GM12878 (cell line): ENCODE data around the gene RUBCNL. TPM values are rescaled to one million over a fixed set of nuclear protein-coding genes. Genes with fewer than 3 reads are reported as not detected.

Experiments used
- ATF2 ChIP-seq: IDR thresholded peaks from 2 replicates; pipeline ENCODE4 v1.6.1; 2012; ENCODE audit warnings: low read length, inconsistent platforms
- ATF7 ChIP-seq: fragments of 450-650 bp; IDR thresholded peaks from 2 replicates; pipeline ENCODE4 v1.6.1; 2016; ENCODE audit warnings: low read depth, mild to moderate bottlenecking
- BCLAF1 ChIP-seq: fragments of 450-650 bp; IDR thresholded peaks from 2 replicates; pipeline ENCODE4 v1.6.1; 2017; ENCODE audit warnings: antibody characterized with exemption, mild to moderate bottlenecking, moderate library complexity
- BRCA1 ChIP-seq: IDR thresholded peaks from 2 replicates; pipeline ENCODE4 v1.6.1; 2011; ENCODE audit warnings: low read depth, low read length, improper control_type of control experiment
- CEBPB ChIP-seq, 2 experiments: fragments of 150-350 bp in 1 of 2; IDR thresholded peaks; 2 replicates each; pipeline ENCODE4 v1.6.1; 2012 to 2014; ENCODE audit warnings: low read depth in 2 of 2, low read length in 2 of 2, borderline replicate concordance in 1 of 2, inconsistent platforms in 1 of 2
- ETV6 ChIP-seq, 2 experiments: fragments of 450-650 bp in 1 of 2; IDR thresholded peaks in 1 of 2; conservative IDR thresholded peaks in 1 of 2; 2 replicates each; pipeline ENCODE4 v1.6.1; 2014; ENCODE audit warnings: antibody characterized with exemption in 1 of 2, borderline replicate concordance in 1 of 2, low read depth in 1 of 2, mild to moderate bottlenecking in 1 of 2, moderate library complexity in 1 of 2
- FOXM1 ChIP-seq: IDR thresholded peaks from 2 replicates; pipeline ENCODE4 v1.6.1; 2012; ENCODE audit warnings: low read depth, mild to moderate bottlenecking, inconsistent platforms, low read length, moderate library complexity
- IRF4 ChIP-seq: IDR thresholded peaks from 2 replicates; pipeline ENCODE4 v1.6.1; 2011; ENCODE audit warnings: low read depth, low read length
- KDM1A ChIP-seq: fragments of 200-600 bp; sonication (generic); IDR thresholded peaks from 2 replicates; pipeline ENCODE4 v1.6.1; 2016; ENCODE audit warnings: borderline replicate concordance
- KLF5 ChIP-seq: fragments of 450-650 bp; IDR thresholded peaks from 2 replicates; pipeline ENCODE4 v1.6.1; 2014; ENCODE audit warnings: mild to moderate bottlenecking; ENCODE audit not compliant: partially characterized antibody
- NBN ChIP-seq: fragments of 450-650 bp; IDR thresholded peaks from 2 replicates; pipeline ENCODE4 v1.6.1; 2016
- PAX8 ChIP-seq: fragments of 450-650 bp; IDR thresholded peaks from 2 replicates; pipeline ENCODE4 v1.6.1; 2017; ENCODE audit warnings: mild to moderate bottlenecking, moderate library complexity
- POLR2AphosphoS5 ChIP-seq: IDR thresholded peaks from 2 replicates; pipeline ENCODE4 v1.6.1; 2011; ENCODE audit warnings: mild to moderate bottlenecking, low read length, inconsistent platforms
- RB1 ChIP-seq: fragments of 450-650 bp; formaldehyde crosslinking; IDR thresholded peaks from 2 replicates; pipeline ENCODE4 v1.6.1; 2017; ENCODE audit warnings: mild to moderate bottlenecking, borderline replicate concordance
- SIX5 ChIP-seq: IDR thresholded peaks from 2 replicates; pipeline ENCODE4 v1.6.1; 2011; ENCODE audit warnings: mild to moderate bottlenecking, low read depth, low read length, moderate library complexity; ENCODE audit not compliant: severe bottlenecking
- SUZ12 ChIP-seq: fragments of 200-600 bp; sonication (generic); IDR thresholded peaks from one replicate; pipeline ENCODE4 v1.6.1; 2018; ENCODE audit warnings: antibody characterized with exemption, mild to moderate bottlenecking; ENCODE audit not compliant: unreplicated experiment
- ZBTB4 ChIP-seq: fragments of 450-650 bp; formaldehyde crosslinking; IDR thresholded peaks from 2 replicates; pipeline ENCODE4 v1.4.0; 2022; ENCODE audit warnings: mild to moderate bottlenecking, moderate library complexity
- polyA plus RNA-seq, 11 experiments: library from polyadenylated mRNA; depleted of rRNA in 4 of 11; unstranded in 6 of 11; stranded (reverse) in 5 of 11; fragments of >200 nt; fragmentation: Nextera tagmentation in 4 of 11; fragmentation: Illumina TruSeq in 1 of 11; extraction: Ambion mirVana in 4 of 11; extraction: Trizol in 1 of 11; gene quantifications; 1 replicate in 1 of 11; 2 replicates in 10 of 11; pipeline versions ENCODE4 v1.2.1 to v1.2.3, GENCODE V29; 2011 to 2016; ENCODE audit warnings: inconsistent platforms in 2 of 11, missing spikeins in 2 of 11, low read depth in 1 of 11
- total RNA-seq, 4 experiments: library from RNA; depleted of rRNA in 3 of 4; stranded (reverse); fragments of >200 nt in 3 of 4; fragmentation: Illumina TruSeq in 1 of 4; extraction: Trizol in 1 of 4; gene quantifications; 2 replicates each; pipeline versions ENCODE4 v1.2.1 to v1.2.3, GENCODE V29; 2013 to 2021
- TF ChIP-seq, protein P1 (sequence below): fragments of 450-650 bp; formaldehyde crosslinking; IDR thresholded peaks from 2 replicates; pipeline ENCODE4 v1.4.0; 2020; ENCODE audit warnings: mild to moderate bottlenecking, moderate library complexity
- TF ChIP-seq, protein P2 (sequence below): IDR thresholded peaks from 2 replicates; pipeline ENCODE4 v1.6.1; 2011; ENCODE audit warnings: low read depth, low read length, improper control_type of control experiment, borderline replicate concordance

The RUBCNL gene
- total and polyA plus RNA-seq, 10 of the 15 experiments (the other 5 are each of a cell fraction or from before 2014, with no cell fraction given), result 0.71 to 51.9 (median 38.2) TPM

DNA sequence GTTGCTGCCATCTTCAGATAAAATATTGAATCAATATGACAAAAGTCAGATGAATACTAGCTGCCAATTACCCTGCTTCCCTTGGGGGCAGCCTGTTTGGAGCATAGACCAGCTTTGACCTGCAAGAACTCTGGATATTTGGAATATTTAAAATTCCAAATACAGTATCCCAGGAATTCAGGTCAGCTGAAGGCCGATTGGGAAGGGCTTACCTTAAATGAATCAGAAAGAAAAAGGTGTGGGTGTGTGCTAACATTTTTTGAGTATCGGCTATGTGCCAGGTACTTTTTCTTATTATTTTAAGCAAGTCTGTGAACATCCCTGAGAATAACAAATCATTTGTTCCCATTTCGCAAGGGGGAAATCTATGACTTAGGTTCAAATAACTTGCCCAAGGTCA is 1.8 kb upstream of the RUBCNL start (continued):
- TF ChIP-seq SUZ12, result no peak
- TF ChIP-seq NBN, result no peak
- TF ChIP-seq ZBTB4, result no peak
- TF ChIP-seq KDM1A, result no peak
- TF ChIP-seq, protein P1, sequence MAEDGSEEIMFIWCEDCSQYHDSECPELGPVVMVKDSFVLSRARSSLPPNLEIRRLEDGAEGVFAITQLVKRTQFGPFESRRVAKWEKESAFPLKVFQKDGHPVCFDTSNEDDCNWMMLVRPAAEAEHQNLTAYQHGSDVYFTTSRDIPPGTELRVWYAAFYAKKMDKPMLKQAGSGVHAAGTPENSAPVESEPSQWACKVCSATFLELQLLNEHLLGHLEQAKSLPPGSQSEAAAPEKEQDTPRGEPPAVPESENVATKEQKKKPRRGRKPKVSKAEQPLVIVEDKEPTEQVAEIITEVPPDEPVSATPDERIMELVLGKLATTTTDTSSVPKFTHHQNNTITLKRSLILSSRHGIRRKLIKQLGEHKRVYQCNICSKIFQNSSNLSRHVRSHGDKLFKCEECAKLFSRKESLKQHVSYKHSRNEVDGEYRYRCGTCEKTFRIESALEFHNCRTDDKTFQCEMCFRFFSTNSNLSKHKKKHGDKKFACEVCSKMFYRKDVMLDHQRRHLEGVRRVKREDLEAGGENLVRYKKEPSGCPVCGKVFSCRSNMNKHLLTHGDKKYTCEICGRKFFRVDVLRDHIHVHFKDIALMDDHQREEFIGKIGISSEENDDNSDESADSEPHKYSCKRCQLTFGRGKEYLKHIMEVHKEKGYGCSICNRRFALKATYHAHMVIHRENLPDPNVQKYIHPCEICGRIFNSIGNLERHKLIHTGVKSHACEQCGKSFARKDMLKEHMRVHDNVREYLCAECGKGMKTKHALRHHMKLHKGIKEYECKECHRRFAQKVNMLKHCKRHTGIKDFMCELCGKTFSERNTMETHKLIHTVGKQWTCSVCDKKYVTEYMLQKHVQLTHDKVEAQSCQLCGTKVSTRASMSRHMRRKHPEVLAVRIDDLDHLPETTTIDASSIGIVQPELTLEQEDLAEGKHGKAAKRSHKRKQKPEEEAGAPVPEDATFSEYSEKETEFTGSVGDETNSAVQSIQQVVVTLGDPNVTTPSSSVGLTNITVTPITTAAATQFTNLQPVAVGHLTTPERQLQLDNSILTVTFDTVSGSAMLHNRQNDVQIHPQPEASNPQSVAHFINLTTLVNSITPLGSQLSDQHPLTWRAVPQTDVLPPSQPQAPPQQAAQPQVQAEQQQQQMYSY, result no peak
- no peak for TF ChIP-seq CEBPB (IDR thresholded peaks at IDR 0.05; ENCODE audit: borderline replicate concordance in 1 of 2, low read depth in 2 of 2, low read length in 2 of 2)
- TF ChIP-seq ETV6 (conservative IDR thresholded peaks at IDR 0.05 in 1 of 2, IDR thresholded peaks at IDR 0.05 in 1 of 2; ENCODE audit: borderline replicate concordance in 1 of 2, low read depth in 1 of 2), result no peak
- no peak for TF ChIP-seq IRF4
- TF ChIP-seq PAX8, result no peak
- TF ChIP-seq, protein P2, sequence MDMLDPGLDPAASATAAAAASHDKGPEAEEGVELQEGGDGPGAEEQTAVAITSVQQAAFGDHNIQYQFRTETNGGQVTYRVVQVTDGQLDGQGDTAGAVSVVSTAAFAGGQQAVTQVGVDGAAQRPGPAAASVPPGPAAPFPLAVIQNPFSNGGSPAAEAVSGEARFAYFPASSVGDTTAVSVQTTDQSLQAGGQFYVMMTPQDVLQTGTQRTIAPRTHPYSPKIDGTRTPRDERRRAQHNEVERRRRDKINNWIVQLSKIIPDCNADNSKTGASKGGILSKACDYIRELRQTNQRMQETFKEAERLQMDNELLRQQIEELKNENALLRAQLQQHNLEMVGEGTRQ, result no peak
- no peak for TF ChIP-seq RB1
- no peak for TF ChIP-seq BCLAF1
- peak; percentile 47; the same call in 1 of the 2 replicates for TF ChIP-seq ATF2
- no peak for TF ChIP-seq ATF7
- no peak for TF ChIP-seq POLR2AphosphoS5
- TF ChIP-seq FOXM1, result peak; percentile 51; the same call in 1 of the 2 replicates
- no peak for TF ChIP-seq BRCA1
- no peak for TF ChIP-seq SIX5
- TF ChIP-seq KLF5, result no peak
